Cardiac fibroblast (primary cell): ENCODE results near the gene DCAF5.
A peak's percentile ranks its signal among the peaks of the same experiment; 100 is the strongest.

Experiments
- DNase-seq, 2 donors: peaks; one replicate each; pipeline versions ENCODE4 v3.0.0 to v3.0.0-alpha.2; 2010; ENCODE audit warnings: low read depth in 2 of 2
- H3K4me3 ChIP-seq, 2 donors: replicated peaks in 1 of 2; 1 replicate in 1 of 2; 2 replicates in 1 of 2; pipeline ENCODE4 v1.5.1; 2011; ENCODE audit warnings: low read depth in 2 of 2, low read length in 2 of 2, mild to moderate bottlenecking in 2 of 2, moderate library complexity in 1 of 2
- TF ChIP-seq, protein P1 (sequence below): IDR thresholded peaks from one replicate; pipeline ENCODE4 v1.5.1; 2011; ENCODE audit warnings: low read depth, mild to moderate bottlenecking, low read length, inconsistent platforms

DCAF5 gene

DNA sequence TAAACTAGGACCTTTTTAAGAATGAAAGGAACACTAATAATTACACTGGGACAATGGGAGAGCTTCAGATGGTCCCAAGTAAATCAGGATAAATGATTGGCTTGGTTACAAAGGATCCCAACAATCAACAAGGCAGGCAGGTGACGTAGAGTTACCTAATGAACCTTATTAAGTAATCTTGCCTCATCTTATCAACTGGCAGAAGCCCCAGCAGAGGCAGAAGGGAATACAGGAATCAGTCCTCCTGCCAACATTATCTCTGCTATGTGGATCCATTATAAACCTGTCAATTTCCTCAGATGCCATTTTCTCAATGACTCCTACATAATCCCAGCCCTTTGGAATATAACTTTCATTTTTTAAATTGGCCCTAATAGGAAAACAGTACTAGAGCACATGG is 11.4 kb downstream of the DCAF5 start:
- TF ChIP-seq, protein P1, sequence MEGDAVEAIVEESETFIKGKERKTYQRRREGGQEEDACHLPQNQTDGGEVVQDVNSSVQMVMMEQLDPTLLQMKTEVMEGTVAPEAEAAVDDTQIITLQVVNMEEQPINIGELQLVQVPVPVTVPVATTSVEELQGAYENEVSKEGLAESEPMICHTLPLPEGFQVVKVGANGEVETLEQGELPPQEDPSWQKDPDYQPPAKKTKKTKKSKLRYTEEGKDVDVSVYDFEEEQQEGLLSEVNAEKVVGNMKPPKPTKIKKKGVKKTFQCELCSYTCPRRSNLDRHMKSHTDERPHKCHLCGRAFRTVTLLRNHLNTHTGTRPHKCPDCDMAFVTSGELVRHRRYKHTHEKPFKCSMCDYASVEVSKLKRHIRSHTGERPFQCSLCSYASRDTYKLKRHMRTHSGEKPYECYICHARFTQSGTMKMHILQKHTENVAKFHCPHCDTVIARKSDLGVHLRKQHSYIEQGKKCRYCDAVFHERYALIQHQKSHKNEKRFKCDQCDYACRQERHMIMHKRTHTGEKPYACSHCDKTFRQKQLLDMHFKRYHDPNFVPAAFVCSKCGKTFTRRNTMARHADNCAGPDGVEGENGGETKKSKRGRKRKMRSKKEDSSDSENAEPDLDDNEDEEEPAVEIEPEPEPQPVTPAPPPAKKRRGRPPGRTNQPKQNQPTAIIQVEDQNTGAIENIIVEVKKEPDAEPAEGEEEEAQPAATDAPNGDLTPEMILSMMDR: no peak
- H3K4me3 ChIP-seq: no peak overlapping the region
- no peak for DNase-seq

DNA sequence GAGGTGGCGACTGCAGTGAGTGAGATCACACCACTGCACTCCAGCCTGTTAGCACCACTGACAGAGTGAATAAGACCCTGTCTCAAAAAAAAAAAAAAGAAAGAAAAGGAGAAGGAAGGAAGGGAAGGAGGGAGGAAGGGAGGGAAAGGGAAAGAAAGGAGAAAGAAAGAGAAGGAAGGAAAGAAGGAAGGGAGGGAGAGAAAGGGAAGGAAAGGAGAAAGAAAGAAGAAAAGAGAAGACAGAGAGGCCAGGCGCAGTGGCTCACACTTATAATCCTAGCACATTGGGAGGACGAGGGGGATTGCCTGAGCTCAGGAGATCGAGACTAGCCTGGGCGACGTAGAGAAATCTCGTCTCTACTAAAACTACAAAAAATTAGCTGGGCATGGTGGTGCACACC is 13.2 kb downstream of the DCAF5 start:
- no peak overlapping the region for H3K4me3 ChIP-seq
- DNase-seq: no peak
- TF ChIP-seq, protein P1: no peak

DNA sequence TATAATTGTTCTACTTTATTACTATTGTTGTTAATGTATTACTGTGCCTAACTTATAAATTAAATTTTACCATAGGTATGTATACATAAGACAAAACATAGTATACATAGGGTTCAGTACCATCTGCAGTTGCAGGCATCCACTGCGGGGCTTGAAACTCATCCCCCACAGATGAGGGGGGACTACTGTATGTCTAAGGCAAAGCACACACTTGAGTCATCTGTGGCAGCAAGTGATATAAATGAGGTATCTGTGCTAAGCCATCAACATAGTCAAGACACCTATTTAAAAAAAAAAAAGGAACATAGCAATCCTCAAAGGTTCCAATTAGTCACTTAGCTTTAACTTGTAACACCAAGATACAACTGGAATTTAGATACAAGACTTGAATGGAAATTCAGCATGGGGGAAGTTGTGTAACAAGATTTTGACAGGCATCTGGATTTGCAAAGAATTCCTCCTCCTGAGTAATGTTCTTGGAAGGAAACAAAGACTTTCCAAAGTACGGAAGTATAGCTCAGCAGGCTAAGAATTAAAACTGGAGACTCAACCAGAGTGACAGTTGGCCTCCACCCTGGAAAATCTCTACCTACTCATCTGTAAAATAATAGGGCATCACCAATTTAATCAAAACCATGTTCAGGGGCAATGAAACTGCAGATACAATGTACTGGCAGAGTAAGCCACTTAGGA is 14.9 kb downstream of the DCAF5 start:
- DNase-seq: peak; percentile 81 to 89
- no peak overlapping the region for H3K4me3 ChIP-seq
- TF ChIP-seq, protein P1: no peak

DNA sequence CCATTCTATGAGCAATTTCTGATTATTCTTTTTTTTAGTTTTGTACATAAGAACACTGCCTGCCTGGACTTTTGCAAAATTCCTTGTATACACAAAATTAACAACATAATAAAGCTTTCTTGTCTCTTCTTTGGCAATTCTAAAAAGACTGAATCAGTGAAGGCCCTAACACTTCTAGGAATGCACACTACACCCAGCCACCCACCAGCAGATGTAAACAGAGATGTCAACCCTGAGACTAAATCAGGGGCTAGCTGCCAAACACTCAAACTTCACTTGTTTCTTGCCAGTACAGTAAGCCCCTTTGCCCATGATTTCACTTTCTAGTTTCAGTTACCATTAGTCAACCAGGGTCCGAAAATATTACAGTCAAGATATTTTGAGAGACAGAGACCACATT is 15.5 kb downstream of the DCAF5 start:
- H3K4me3 ChIP-seq: no peak overlapping the region
- TF ChIP-seq, protein P1: no peak
- DNase-seq: peak in 1 of 2 donors; percentile 18

DNA sequence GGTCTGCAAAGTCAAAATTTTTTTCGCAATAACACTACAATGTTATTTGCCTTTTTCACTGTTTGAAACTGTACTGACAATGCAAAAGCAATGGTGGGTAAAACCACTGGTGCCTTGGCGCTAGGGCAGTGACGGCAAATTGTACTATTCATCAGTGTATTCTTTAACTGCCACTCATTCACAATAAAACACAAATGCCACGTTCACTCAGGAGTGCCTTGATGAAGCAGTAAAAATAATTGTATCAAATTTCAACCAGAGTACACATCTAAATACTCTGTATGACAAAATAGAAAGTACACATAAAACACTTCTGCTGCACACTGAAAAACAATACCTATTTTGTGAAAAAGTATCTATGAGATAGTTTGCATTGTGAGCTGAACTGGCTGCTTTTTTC is 17.8 kb downstream of the DCAF5 start:
- H3K4me3 ChIP-seq: no peak overlapping the region
- no peak for DNase-seq
- TF ChIP-seq, protein P1: no peak

DNA sequence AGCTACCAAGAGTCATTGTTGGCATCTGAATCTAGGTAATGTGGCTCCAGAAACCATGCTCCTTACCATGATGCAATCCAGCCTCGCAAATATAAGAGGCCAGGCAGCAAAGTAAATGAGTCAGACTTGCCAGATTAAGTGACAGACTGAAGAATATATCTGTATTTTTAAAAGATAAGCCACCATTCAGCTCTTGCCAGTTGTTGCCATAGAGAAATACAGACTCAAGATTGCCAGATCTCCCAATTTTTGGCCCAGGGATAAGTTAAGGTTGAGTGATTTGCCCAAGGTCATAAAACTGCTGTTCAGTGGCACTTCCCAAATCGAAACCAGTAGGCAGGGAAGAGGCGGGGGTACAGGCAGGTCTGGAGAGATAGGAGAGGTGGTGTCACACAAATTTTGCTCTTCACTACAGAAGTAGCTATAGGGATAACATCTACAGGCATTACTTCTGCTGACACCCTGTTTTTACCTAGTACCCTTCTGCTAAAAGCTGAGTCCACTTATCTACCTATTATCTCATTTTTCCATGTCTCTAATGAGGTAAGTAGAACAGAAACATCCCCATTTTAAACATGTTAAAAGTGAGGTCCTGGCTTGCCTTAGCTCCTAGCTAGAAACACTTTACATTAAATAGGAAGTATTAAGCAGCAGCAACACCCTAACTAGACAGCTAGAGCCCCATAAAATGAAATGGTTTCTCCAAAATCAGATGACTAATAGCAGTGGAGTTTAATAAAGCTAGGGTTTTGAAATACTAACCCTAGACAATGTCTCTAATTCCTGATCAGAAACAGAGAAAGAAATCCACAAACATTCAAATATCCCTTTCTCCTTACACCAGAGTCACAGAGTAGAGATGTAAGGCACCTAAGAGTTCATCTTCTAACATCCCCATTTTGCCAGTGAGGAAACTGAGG is 19.5 kb downstream of the DCAF5 start:
- DNase-seq: peak; percentile 79 to 82
- TF ChIP-seq, protein P1: no peak
- no peak overlapping the region for H3K4me3 ChIP-seq
